Effector memory CD8-positive, alpha-beta T cell (primary cell): ENCODE data around the gene EPB41L2.
"Not testable (repeated sequence)": the region's sequence is repeated elsewhere in the genome, so short reads cannot be mapped to it uniquely, and the experiment has no call there.

Experiments used
- ATAC-seq: fragments of 150-1000 bp; cut with Tn5 transposase; replicated peaks from 2 replicates; pipeline ENCODE4 v1.10.0; 2021; ENCODE audit warnings: mild to moderate bottlenecking, moderate library complexity
- DNase-seq, 3 experiments: peaks; one replicate each; pipeline ENCODE4 v3.0.0; 2021
- H3K27ac Mint-ChIP-seq, 2 donors: one replicate each; pipeline ENCODE4 v1.8.0; 2022; ENCODE audit warnings: mild to moderate bottlenecking in 2 of 2, mixed read lengths in 2 of 2, moderate library complexity in 2 of 2
- H3K27me3 Mint-ChIP-seq, 2 donors: one replicate each; pipeline ENCODE4 v1.8.0; 2022; ENCODE audit warnings: mixed read lengths in 2 of 2
- H3K36me3 Mint-ChIP-seq: one replicate; pipeline ENCODE4 v1.8.0; 2022; ENCODE audit warnings: mild to moderate bottlenecking, moderate library complexity, mixed read lengths; ENCODE audit not compliant: insufficient read depth
- H3K4me1 Mint-ChIP-seq, 2 donors: one replicate each; pipeline ENCODE4 v1.8.0; 2022; ENCODE audit warnings: low read depth in 2 of 2, mixed read lengths in 2 of 2
- H3K4me3 Mint-ChIP-seq, 2 donors: one replicate each; pipeline ENCODE4 v1.8.0; 2022; ENCODE audit warnings: mild to moderate bottlenecking in 2 of 2, mixed read lengths in 2 of 2, moderate library complexity in 2 of 2
- H3K9me3 Mint-ChIP-seq, 2 donors: one replicate each; pipeline ENCODE4 v1.8.0; 2022; ENCODE audit warnings: mixed read lengths in 2 of 2

EPB41L2 gene

DNA sequence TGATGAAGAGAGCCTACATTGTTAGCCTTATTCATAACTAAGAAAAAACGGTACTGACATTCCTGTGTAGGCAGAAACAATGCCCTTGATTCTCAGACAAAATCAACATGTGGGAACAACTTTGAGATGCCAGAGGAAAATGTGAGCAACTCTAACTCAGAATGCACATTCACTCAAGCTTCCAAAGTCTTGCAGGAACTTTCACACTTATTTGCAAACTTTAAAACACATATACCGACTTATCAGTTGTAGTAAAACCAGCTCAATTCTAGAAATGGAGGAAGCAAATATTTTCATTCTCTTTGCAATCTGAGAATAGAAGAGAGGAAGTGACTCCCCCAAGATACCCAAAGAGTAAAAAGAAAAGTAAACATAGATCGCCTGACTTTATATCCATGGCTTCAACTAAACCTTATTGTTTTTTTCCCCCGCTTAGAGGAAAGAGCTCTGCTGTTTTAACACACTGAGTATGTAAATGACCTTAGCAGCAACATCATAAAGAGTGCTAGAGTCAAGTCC lies 117.6 kb downstream of the EPB41L2 start:
- no peak overlapping the region for H3K4me3 Mint-ChIP-seq
- no peaks in the 10 kb centered on the region for H3K9me3 Mint-ChIP-seq
- no peak for ATAC-seq
- H3K4me1 Mint-ChIP-seq, result no peaks in the 10 kb centered on the region
- no peaks in the 10 kb centered on the region for H3K27me3 Mint-ChIP-seq
- H3K36me3 Mint-ChIP-seq, result no peaks in the 10 kb centered on the region
- no peak overlapping the region for H3K27ac Mint-ChIP-seq
- no peak for DNase-seq

DNA sequence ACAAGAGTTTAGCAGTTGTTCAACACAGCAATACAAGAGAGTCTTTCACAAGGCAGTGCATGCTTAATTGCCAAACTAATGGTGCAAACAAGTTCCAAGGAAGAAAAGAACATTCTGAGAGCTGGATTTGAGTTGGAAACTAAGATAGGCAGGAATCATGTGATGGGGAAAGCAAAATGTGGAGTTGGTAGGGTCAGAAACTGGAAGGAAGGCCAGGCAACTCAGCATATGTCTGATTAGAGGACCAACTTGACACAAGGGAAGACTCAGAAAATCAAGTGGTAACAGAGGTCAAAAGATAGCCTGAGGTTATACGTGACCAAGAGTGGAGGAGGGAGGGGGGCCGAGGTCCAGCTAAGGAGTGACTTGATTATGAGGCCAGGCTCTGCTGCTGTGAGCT lies 118.6 kb downstream of the EPB41L2 start:
- ATAC-seq, result no peak

DNA sequence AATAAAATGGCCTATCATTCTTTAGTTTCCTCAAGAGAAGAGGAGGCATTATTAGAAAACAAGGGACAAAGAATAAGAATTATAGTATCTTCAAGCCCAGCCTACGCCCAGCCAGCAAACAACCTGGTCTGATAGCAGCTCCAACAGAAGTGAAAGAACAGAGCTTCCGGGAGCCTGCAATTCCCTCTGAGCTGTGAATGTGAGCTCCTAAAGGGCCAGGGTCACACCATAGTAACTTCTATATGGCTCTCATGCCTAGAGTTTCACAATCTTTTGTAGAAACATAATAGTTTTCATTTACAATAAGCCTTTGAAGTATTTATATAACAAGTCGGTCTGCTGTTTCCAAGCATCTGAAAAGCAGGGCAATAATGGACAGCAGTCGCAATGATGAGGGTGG lies 119.3 kb downstream of the EPB41L2 start:
- ATAC-seq (no peak), DNase-seq (no peak)
- no peaks in the 10 kb centered on the region for H3K27me3 Mint-ChIP-seq
- H3K27ac Mint-ChIP-seq, result no peak overlapping the region
- no peaks in the 10 kb centered on the region for H3K4me1 Mint-ChIP-seq
- no peaks in the 10 kb centered on the region for H3K36me3 Mint-ChIP-seq
- H3K4me3 Mint-ChIP-seq, result no peak overlapping the region
- no peaks in the 10 kb centered on the region for H3K9me3 Mint-ChIP-seq

More for the DNA sequence above, 118.6 kb downstream of the EPB41L2 start:
- Mint-ChIP-seq H3K9me3 (no peaks in the 10 kb centered on the region), H3K27ac (no peak overlapping the region), H3K36me3 (no peaks in the 10 kb centered on the region), H3K27me3 (no peaks in the 10 kb centered on the region), H3K4me3 (no peak overlapping the region), H3K4me1 (no peaks in the 10 kb centered on the region)
- DNase-seq, result no peak

DNA sequence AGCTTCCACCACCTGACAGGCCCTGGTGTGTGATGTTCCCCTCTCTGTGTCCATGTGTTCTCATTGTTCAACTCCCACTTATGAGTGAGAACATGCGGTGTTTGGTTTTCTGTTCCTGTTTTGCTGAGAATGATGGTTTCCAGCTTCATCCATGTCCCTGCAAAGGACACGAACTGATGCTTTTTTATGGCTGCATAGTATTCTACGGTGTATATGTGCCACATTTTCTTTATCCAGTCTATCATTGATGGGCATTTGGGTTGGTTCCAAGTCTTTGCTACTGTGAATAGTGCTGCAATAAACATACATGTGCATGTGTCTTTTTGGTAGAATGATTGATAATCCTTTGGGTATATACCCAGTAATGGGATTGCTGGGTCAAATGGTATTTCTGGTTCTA lies 120.3 kb downstream of the EPB41L2 start:
- H3K36me3 Mint-ChIP-seq, H3K4me1 Mint-ChIP-seq, DNase-seq, H3K9me3 Mint-ChIP-seq, H3K27ac Mint-ChIP-seq, ATAC-seq, H3K4me3 Mint-ChIP-seq, H3K27me3 Mint-ChIP-seq: not testable (repeated sequence)

- Mint-ChIP-seq H3K9me3 (no peaks in the 10 kb centered on the region), H3K27ac (no peak overlapping the region), H3K36me3 (no peaks in the 10 kb centered on the region), H3K4me3 (no peak overlapping the region), H3K4me1 (no peaks in the 10 kb centered on the region), H3K27me3 (no peaks in the 10 kb centered on the region)
- ATAC-seq (no peak), DNase-seq (no peak)
Observed at GRCh38 chr6:130937942-130938604, 125.0 kb downstream of the EPB41L2 start.

- DNase-seq, result no peak
- Mint-ChIP-seq H3K36me3 (no peaks in the 10 kb centered on the region), H3K27me3 (no peaks in the 10 kb centered on the region), H3K27ac (no peak overlapping the region), H3K4me1 (no peaks in the 10 kb centered on the region), H3K9me3 (no peaks in the 10 kb centered on the region), H3K4me3 (no peak overlapping the region)
- no peak for ATAC-seq
Observed at GRCh38 chr6:130936933-130937332, 126.1 kb downstream of the EPB41L2 start.

- Mint-ChIP-seq H3K27me3 (no peaks in the 10 kb centered on the region), H3K9me3 (no peaks in the 10 kb centered on the region), H3K36me3 (no peaks in the 10 kb centered on the region), H3K4me1 (no peaks in the 10 kb centered on the region), H3K4me3 (no peak overlapping the region), H3K27ac (no peak overlapping the region)
- ATAC-seq, result no peak
- no peak for DNase-seq
Observed at GRCh38 chr6:130935978-130936377, 127.1 kb downstream of the EPB41L2 start.

DNA sequence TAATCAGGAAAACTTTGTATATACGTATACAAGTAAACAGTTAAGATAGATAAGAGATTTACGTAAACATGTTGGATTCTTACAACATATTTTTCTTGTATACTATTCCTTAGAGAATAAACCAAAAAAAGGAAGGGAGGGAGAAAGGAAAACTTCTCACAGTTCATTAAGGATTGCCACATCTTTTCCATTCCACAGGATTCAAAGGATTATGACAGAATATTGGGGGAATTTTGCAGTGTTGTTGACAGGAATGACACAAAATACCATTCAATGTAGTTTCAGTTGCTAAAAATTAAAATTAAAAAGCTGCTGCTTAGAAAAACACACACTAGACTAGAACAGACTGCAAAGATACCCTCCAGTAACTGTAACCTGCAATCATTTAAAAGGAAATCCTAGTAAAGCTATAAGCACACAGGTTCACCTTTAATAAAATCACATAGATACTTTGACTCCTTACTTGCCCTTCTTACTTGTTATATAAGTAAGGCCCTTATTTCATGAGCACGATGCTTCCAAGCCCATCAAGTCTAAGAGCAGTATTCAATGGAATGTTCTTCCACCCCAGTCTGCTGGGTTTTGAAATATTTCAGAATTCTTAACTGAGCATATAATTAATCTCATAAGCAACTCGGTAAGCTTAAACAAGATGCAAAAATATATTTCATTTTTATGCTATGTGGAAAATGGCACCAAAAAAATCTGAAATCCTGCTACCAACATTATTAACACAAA lies 128.0 kb downstream of the EPB41L2 start:
- no peaks in the 10 kb centered on the region for H3K36me3 Mint-ChIP-seq
- H3K27me3 Mint-ChIP-seq, result no peaks in the 10 kb centered on the region
- H3K4me3 Mint-ChIP-seq, result no peak overlapping the region
- DNase-seq, result no peak
- no peaks in the 10 kb centered on the region for H3K9me3 Mint-ChIP-seq
- no peak for ATAC-seq
- H3K4me1 Mint-ChIP-seq, result no peaks in the 10 kb centered on the region
- no peak overlapping the region for H3K27ac Mint-ChIP-seq

- no peaks in the 10 kb centered on the region for H3K9me3 Mint-ChIP-seq
- ATAC-seq (no peak), DNase-seq (no peak)
- no peaks in the 10 kb centered on the region for H3K4me1 Mint-ChIP-seq
- H3K36me3 Mint-ChIP-seq, result no peaks in the 10 kb centered on the region
- H3K27ac Mint-ChIP-seq, result no peak overlapping the region
- H3K27me3 Mint-ChIP-seq, result no peaks in the 10 kb centered on the region
- no peak overlapping the region for H3K4me3 Mint-ChIP-seq
Observed at GRCh38 chr6:130933712-130934200, 129.3 kb downstream of the EPB41L2 start.

- no peak overlapping the region for H3K27ac Mint-ChIP-seq
- H3K4me1 Mint-ChIP-seq, result no peaks in the 10 kb centered on the region
- DNase-seq (no peak), ATAC-seq (no peak)
- H3K9me3 Mint-ChIP-seq, result no peaks in the 10 kb centered on the region
- no peaks in the 10 kb centered on the region for H3K27me3 Mint-ChIP-seq
- H3K4me3 Mint-ChIP-seq, result no peak overlapping the region
- H3K36me3 Mint-ChIP-seq, result no peaks in the 10 kb centered on the region
Observed at GRCh38 chr6:130932921-130933320, 130.1 kb downstream of the EPB41L2 start.

DNA sequence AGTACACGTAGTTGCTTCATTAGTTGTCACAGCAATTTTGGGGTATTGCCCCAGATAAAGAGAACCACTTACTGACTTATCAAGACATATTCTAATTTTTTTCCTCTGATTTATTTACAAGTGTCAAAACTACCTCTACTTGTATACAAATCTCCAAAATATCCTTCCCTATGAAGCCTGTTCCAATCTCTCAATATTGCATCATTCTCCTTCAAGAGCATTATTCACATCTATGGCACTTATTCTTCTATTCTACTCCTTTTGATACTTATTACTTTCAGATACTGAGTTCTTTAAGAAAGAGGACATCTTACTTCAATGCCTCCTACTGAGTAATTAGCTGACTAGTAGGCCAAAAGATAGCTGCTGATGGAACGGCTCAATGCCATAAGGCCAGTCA lies 130.6 kb downstream of the EPB41L2 start:
- Mint-ChIP-seq H3K27ac (no peak overlapping the region), H3K4me3 (no peak overlapping the region), H3K27me3 (no peaks in the 10 kb centered on the region), H3K9me3 (no peaks in the 10 kb centered on the region), H3K4me1 (no peaks in the 10 kb centered on the region), H3K36me3 (no peaks in the 10 kb centered on the region)
- no peak for DNase-seq
- ATAC-seq, result no peak

GRCh38 chr6:130931683-130932082 lies 131.4 kb downstream of the EPB41L2 start:
- DNase-seq (no peak), ATAC-seq (no peak)
- no peaks in the 10 kb centered on the region for H3K36me3 Mint-ChIP-seq
- H3K27ac Mint-ChIP-seq, result no peak overlapping the region
- no peaks in the 10 kb centered on the region for H3K4me1 Mint-ChIP-seq
- H3K9me3 Mint-ChIP-seq, result no peaks in the 10 kb centered on the region
- no peaks in the 10 kb centered on the region for H3K27me3 Mint-ChIP-seq
- H3K4me3 Mint-ChIP-seq, result no peak overlapping the region

- Mint-ChIP-seq H3K27ac (no peak overlapping the region), H3K4me1 (no peaks in the 10 kb centered on the region), H3K36me3 (no peaks in the 10 kb centered on the region), H3K27me3 (no peaks in the 10 kb centered on the region), H3K4me3 (no peak overlapping the region), H3K9me3 (no peaks in the 10 kb centered on the region)
- no peak for DNase-seq
- no peak for ATAC-seq
Observed at GRCh38 chr6:130929036-130929678, 133.9 kb downstream of the EPB41L2 start.
